CD4-positive, CD25-positive, alpha-beta regulatory T cell (primary cell): ENCODE measurements around the gene RHBDD2. TPM values are rescaled to one million over a fixed set of nuclear protein-coding genes. Genes with fewer than 3 reads are reported as not detected.
"Not testable (repeated sequence)": the region's sequence is repeated elsewhere in the genome, so short reads cannot be mapped to it uniquely, and the experiment has no call there.

ENCODE experiments used
- ATAC-seq, 2 donors: fragments of 150-1000 bp; cut with Tn5 transposase; one replicate each; pipeline ENCODE4 v1.10.0; 2021; ENCODE audit warnings: low read depth in 2 of 2, moderate number of reproducible peaks in 2 of 2, moderate library complexity in 1 of 2
- DNase-seq, 3 donors: peaks; one replicate each; pipeline versions ENCODE4 v3.0.0 to v3.0.0-alpha.2; 2012 to 2022; ENCODE audit warnings: mixed read lengths in 1 of 3
- H3K27ac ChIP-seq: one replicate; pipeline ENCODE4 v1.7.0; 2013; ENCODE audit warnings: mild to moderate bottlenecking, low read length; ENCODE audit not compliant: insufficient read depth, poor library complexity, severe bottlenecking
- H3K27me3 ChIP-seq: one replicate; pipeline ENCODE4 v1.7.0; 2013; ENCODE audit warnings: low read length; ENCODE audit not compliant: control insufficient read depth, insufficient read depth
- H3K36me3 ChIP-seq: one replicate; pipeline ENCODE4 v1.7.0; 2013; ENCODE audit warnings: mild to moderate bottlenecking, low read length, moderate library complexity; ENCODE audit not compliant: control insufficient read depth, insufficient read depth
- H3K4me1 ChIP-seq: 2 replicates; pipeline ENCODE4 v1.7.0; 2013; ENCODE audit warnings: mild to moderate bottlenecking, low read length; ENCODE audit not compliant: insufficient read depth, control insufficient read depth, poor library complexity, severe bottlenecking
- H3K4me3 ChIP-seq: one replicate; pipeline ENCODE4 v1.7.0; 2013; ENCODE audit warnings: low read depth, mild to moderate bottlenecking, low read length, moderate library complexity
- H3K9me3 ChIP-seq, 2 experiments: 1 replicate in 1 of 2; 2 replicates in 1 of 2; pipeline ENCODE4 v1.7.0; 2013; ENCODE audit warnings: low read length in 2 of 2, mild to moderate bottlenecking in 1 of 2, moderate library complexity in 1 of 2; ENCODE audit not compliant: control insufficient read depth in 2 of 2
- H3K27ac Mint-ChIP-seq, 3 donors: one replicate each; pipeline ENCODE4 v1.8.0; 2020 to 2022; ENCODE audit warnings: mild to moderate bottlenecking in 3 of 3, mixed read lengths in 3 of 3, moderate library complexity in 2 of 3
- H3K27me3 Mint-ChIP-seq: one replicate; pipeline ENCODE4 v1.8.0; 2022; ENCODE audit warnings: mild to moderate bottlenecking, mixed read lengths
- H3K36me3 Mint-ChIP-seq: one replicate; pipeline ENCODE4 v1.8.0; 2020; ENCODE audit warnings: mixed read lengths
- H3K4me1 Mint-ChIP-seq, 4 donors: one replicate each; pipeline ENCODE4 v1.8.0; 2020 to 2022; ENCODE audit warnings: mixed read lengths in 4 of 4, mild to moderate bottlenecking in 1 of 4
- H3K4me3 Mint-ChIP-seq, 4 donors: one replicate each; pipeline ENCODE4 v1.8.0; 2020 to 2022; ENCODE audit warnings: mild to moderate bottlenecking in 4 of 4, mixed read lengths in 4 of 4, moderate library complexity in 3 of 4
- H3K9me3 Mint-ChIP-seq, 7 donors: one replicate each; pipeline ENCODE4 v1.8.0; 2020 to 2022; ENCODE audit warnings: mixed read lengths in 7 of 7, mild to moderate bottlenecking in 3 of 7, moderate library complexity in 2 of 7
- polyA plus RNA-seq, 4 donors: library from polyadenylated mRNA; unstranded; fragments of 300-500 nt; fragmentation: Illumina TruSeq; gene quantifications; one replicate each; pipeline ENCODE4 v1.2.3, GENCODE V29; 2021
- total RNA-seq: library from RNA; stranded (reverse); gene quantifications from one replicate; pipeline ENCODE4 v1.2.3, GENCODE V29; 2022

The RHBDD2 gene
- total and polyA plus RNA-seq, 5 donors from 2014 or later, result 118 to 194 (median 125) TPM

DNA sequence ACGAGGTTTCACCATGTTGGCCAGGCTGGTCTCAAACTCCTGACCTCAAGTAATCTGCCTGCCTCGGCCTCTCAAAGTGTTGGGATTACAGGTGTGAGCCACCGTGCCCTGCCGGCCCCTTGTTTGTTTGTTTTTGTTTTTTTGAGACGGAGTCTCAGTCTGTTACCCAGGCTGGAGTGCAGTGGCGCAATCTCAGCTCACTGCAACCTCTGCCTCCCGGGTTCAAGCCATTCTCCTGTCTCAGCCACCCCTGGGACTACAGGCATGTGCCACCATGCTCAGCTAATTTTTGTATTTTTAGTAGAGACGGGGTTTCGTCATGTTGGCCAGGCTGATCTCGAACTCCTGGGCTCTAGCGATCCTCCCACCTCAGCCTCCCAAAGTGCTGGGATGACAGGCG is 32.4 kb downstream of the RHBDD2 start:
- H3K27me3 Mint-ChIP-seq, ATAC-seq, H3K4me3 ChIP-seq, H3K27ac Mint-ChIP-seq, H3K36me3 ChIP-seq, H3K27ac ChIP-seq, DNase-seq, H3K27me3 ChIP-seq, H3K9me3 Mint-ChIP-seq, H3K9me3 ChIP-seq, H3K36me3 Mint-ChIP-seq: not testable (repeated sequence)
- Mint-ChIP-seq H3K4me3 (peak overlapping the region in 1 of 4 donors; percentile 47), H3K4me1 (peaks cover 0 to 19% (median 10%) of the 10 kb centered on the region in 4 donors)
- peaks cover 18% of the 10 kb centered on the region for H3K4me1 ChIP-seq

DNA sequence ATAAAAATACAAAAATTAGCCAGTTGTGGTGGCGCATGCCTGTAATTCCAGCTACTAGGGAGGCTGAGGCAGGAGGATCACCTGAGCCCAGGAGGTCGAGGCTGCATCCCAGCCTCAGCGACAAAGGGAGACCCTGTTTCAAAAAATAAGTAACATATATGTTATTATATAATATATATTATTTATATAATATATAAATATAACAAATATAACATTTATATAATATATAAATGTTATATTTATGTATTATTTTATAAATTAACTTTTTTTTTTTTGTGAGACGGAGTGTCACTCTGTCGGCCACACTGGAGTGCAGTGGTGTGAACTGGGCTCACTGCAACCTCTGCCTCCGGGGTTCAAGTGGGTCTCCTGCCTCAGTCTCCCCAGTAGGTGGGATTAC is 34.6 kb downstream of the RHBDD2 start:
- Histone ChIP-seq H3K36me3 (no peaks in the 10 kb centered on the region), H3K4me1 (peaks cover 23% of the 10 kb centered on the region), H3K4me3 (no peak overlapping the region), H3K27me3 (no peaks in the 10 kb centered on the region), H3K27ac (no peak overlapping the region), H3K9me3 (no peaks in the 10 kb centered on the region)
- no peaks in the 10 kb centered on the region for H3K36me3 Mint-ChIP-seq
- H3K4me3 Mint-ChIP-seq, result peak overlapping the region in 3 of 4 donors; percentile 93 to 99 (median 95)
- ATAC-seq (no peak), DNase-seq (no peak)
- H3K27me3 Mint-ChIP-seq, result peaks cover 9% of the 10 kb centered on the region
- H3K4me1 Mint-ChIP-seq, result peaks cover 0 to 36% (median 18%) of the 10 kb centered on the region in 4 donors
- peak overlapping the region in 2 of 3 donors; percentile 95 to 98 for H3K27ac Mint-ChIP-seq
- no peaks in the 10 kb centered on the region for H3K9me3 Mint-ChIP-seq

DNA sequence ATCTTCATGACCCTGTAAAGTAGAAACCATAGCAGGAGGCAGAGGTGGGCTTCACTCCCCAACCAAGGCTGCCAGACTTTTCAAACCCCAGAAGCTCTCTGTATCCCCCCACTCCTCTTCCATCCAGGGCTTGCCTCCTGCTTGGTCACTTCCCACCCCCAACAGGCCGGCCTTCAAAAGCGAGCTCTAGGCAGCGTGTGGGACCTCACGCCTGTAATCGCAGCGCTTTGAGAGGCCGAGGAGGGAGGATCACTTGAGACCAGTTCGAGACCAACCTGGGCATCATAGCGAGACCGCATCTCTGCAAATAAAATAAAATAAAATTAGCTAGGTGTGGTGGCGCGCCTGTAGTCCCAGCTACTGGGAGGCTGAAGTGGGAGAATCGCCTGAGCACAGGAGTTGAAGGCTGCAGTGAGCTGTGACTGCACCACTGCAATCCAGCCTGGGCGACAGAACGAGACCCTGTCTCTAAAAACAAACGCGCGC is 35.4 kb downstream of the RHBDD2 start:
- H3K9me3 Mint-ChIP-seq, result no peaks in the 10 kb centered on the region
- peak overlapping the region; percentile 93 for H3K27ac ChIP-seq
- DNase-seq, result no peak
- H3K36me3 Mint-ChIP-seq, result no peaks in the 10 kb centered on the region
- peak overlapping the region; percentile 93 to 99 (median 96) for H3K4me3 Mint-ChIP-seq
- no peaks in the 10 kb centered on the region for H3K27me3 ChIP-seq
- peaks cover 0 to 43% (median 24%) of the 10 kb centered on the region in 4 donors for H3K4me1 Mint-ChIP-seq
- ATAC-seq, result no peak
- peaks cover 4% of the 10 kb centered on the region for H3K27me3 Mint-ChIP-seq
- peak overlapping the region; percentile 63 for H3K4me3 ChIP-seq
- H3K27ac Mint-ChIP-seq, result peak overlapping the region; percentile 95 to 98 (median 98)
- H3K36me3 ChIP-seq, result no peaks in the 10 kb centered on the region
- H3K9me3 ChIP-seq, result no peaks in the 10 kb centered on the region
- H3K4me1 ChIP-seq, result peaks cover 23% of the 10 kb centered on the region

DNA sequence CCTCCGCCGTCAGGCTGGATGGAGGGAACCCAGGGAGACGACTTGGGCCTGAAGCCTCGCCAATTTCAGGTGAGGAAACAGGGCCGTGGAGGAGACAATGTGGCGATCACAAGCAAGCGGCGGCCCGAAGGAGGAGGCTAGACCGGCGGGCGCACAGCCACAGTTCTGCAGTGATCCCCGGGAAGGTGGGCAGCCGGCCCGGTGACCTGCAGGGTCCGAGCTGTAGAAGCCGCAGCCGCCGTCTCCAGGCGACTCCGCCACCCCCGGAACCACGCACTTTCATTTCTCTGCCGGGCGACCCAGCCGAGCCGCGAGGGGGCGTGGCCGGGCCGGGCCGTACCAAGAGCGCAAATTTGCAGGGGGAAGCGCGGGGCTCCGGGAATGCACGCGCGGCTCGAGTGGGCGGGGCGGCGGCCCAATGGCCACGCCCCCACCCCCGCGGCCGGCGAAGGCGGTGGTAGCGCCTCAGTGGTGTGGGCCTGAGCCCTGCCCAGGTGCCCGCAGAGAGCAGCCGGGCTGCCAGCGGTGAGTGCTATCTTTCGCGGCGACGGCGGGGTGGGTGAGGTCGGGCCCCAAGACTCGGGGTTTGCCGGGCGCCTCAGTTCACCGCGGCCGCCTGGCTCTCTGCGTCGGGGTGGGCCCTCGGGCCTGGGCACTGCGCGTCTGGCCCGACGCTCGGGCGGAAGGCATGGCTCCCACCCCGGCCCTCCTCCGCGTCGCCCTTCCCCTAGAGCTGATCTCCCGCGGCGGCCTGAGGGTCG is 36.0 kb downstream of the RHBDD2 start, which contains the start of gene POR:
TSS of gene POR (plus strand) at position 501 of the 761 bp plus-strand sequence. CDS start 38,847 bp downstream, outside the sequence.
- Mint-ChIP-seq H3K9me3 (no peaks in the 10 kb centered on the region), H3K27me3 (peaks cover 4% of the 10 kb centered on the region), H3K36me3 (no peaks in the 10 kb centered on the region), H3K4me1 (peaks cover 0 to 48% (median 27%) of the 10 kb centered on the region in 4 donors), H3K27ac (peak within 1 kb of the TSS; percentile 95 to 98 (median 98)), H3K4me3 (peak within 1 kb of the TSS; percentile 93 to 99 (median 96))
- peak within 1 kb of the TSS; percentile 74 for H3K4me3 ChIP-seq
- H3K27ac ChIP-seq, result peak within 1 kb of the TSS; percentile 93
- DNase-seq, result peak; percentile 95 to 99 (median 96)
- no peaks in the 10 kb centered on the region for H3K27me3 ChIP-seq
- peaks cover 23% of the 10 kb centered on the region for H3K4me1 ChIP-seq
- no peaks in the 10 kb centered on the region for H3K9me3 ChIP-seq
- peak; percentile 98 for ATAC-seq
- no peaks in the 10 kb centered on the region for H3K36me3 ChIP-seq

GRCh38 chr7:75915416-75916156 is 36.8 kb downstream of the RHBDD2 start:
- H3K27ac Mint-ChIP-seq, result peak overlapping the region; percentile 80 to 88 (median 82)
- peaks cover 2% of the 10 kb centered on the region for H3K36me3 Mint-ChIP-seq
- Histone ChIP-seq H3K27ac (peak overlapping the region; percentile 93), H3K9me3 (no peaks in the 10 kb centered on the region), H3K36me3 (no peaks in the 10 kb centered on the region), H3K4me1 (peaks cover 28% of the 10 kb centered on the region), H3K27me3 (no peaks in the 10 kb centered on the region), H3K4me3 (peak overlapping the region; percentile 74)
- DNase-seq, result peak; percentile 5 to 63 (median 39)
- ATAC-seq, result no peak
- peak overlapping the region; percentile 93 to 99 (median 96) for H3K4me3 Mint-ChIP-seq
- H3K4me1 Mint-ChIP-seq, result peaks cover 0 to 55% (median 29%) of the 10 kb centered on the region in 4 donors
- peaks cover 4% of the 10 kb centered on the region for H3K27me3 Mint-ChIP-seq
- H3K9me3 Mint-ChIP-seq, result no peaks in the 10 kb centered on the region

DNA sequence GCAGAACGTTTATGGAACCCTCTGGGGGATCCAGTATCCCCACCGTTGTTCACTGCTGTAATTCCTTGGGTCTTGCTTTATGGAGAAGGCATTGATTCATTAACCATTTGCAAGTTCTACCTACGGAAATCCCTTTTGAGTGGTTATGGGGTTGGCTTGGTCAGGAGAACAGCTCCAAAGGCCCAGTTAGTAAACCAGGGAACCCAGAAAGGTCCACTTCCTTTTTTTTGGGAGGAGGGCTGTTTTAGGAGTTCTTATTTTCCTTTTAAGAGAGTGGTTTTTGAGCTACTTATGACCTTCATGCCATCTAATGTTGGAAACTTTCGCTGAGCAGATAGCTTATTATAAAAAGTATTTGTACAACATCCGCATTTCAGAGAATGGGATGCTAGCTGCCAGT is 37.4 kb downstream of the RHBDD2 start:
- no peak for DNase-seq
- no peaks in the 10 kb centered on the region for H3K9me3 ChIP-seq
- no peaks in the 10 kb centered on the region for H3K9me3 Mint-ChIP-seq
- H3K36me3 Mint-ChIP-seq, result peaks cover 6% of the 10 kb centered on the region
- H3K27ac Mint-ChIP-seq, result peak overlapping the region in 2 of 3 donors; percentile 20 to 88
- H3K4me1 Mint-ChIP-seq, result peaks cover 0 to 61% (median 31%) of the 10 kb centered on the region in 4 donors
- H3K27me3 Mint-ChIP-seq, result peaks cover 4% of the 10 kb centered on the region
- peaks cover 30% of the 10 kb centered on the region for H3K4me1 ChIP-seq
- no peaks in the 10 kb centered on the region for H3K36me3 ChIP-seq
- no peak overlapping the region for H3K27ac ChIP-seq
- peak overlapping the region; percentile 74 for H3K4me3 ChIP-seq
- H3K27me3 ChIP-seq, result no peaks in the 10 kb centered on the region
- no peak for ATAC-seq
- peak overlapping the region; percentile 93 to 99 (median 96) for H3K4me3 Mint-ChIP-seq

GRCh38 chr7:75916685-75917634 is 38.1 kb downstream of the RHBDD2 start:
- DNase-seq, result no peak
- no peak overlapping the region for H3K27ac ChIP-seq
- peak overlapping the region; percentile 74 for H3K4me3 ChIP-seq
- Mint-ChIP-seq H3K9me3 (no peaks in the 10 kb centered on the region), H3K27me3 (peaks cover 4% of the 10 kb centered on the region), H3K4me3 (peak overlapping the region; percentile 77 to 97 (median 94)), H3K27ac (peak overlapping the region in 1 of 3 donors; percentile 20), H3K4me1 (peaks cover 0 to 68% (median 37%) of the 10 kb centered on the region in 4 donors), H3K36me3 (peaks cover 10% of the 10 kb centered on the region)
- H3K36me3 ChIP-seq, result no peaks in the 10 kb centered on the region
- no peaks in the 10 kb centered on the region for H3K9me3 ChIP-seq
- H3K4me1 ChIP-seq, result peaks cover 30% of the 10 kb centered on the region
- no peaks in the 10 kb centered on the region for H3K27me3 ChIP-seq
- ATAC-seq, result no peak
